GM06990 (cell line): Measurements from ENCODE around the gene SLC30A2.

Experiments used
- DNase-seq: peaks from one replicate; pipeline ENCODE4 v3.0.0-alpha.2; 2011; ENCODE audit not compliant: insufficient read length; ENCODE audit errors: extremely low read depth
- H3K27me3 ChIP-seq: replicated peaks from 2 replicates; pipeline ENCODE4 v1.6.0; 2011; ENCODE audit warnings: low read length; ENCODE audit not compliant: control insufficient read depth, insufficient read depth
- H3K36me3 ChIP-seq: 2 replicates; pipeline ENCODE4 v1.5.1; 2011; ENCODE audit warnings: low read length; ENCODE audit not compliant: control insufficient read depth, insufficient read depth
- H3K4me3 ChIP-seq: replicated peaks from 2 replicates; pipeline ENCODE4 v1.5.1; 2011; ENCODE audit warnings: low read depth, mild to moderate bottlenecking, control low read depth, low read length
- CTCF ChIP-seq: IDR thresholded peaks from 2 replicates; pipeline ENCODE4 v1.5.1; 2011; ENCODE audit warnings: low read length, control low read depth, mild to moderate bottlenecking, inconsistent platforms; ENCODE audit not compliant: insufficient read depth, poor library complexity, severe bottlenecking

The SLC30A2 gene

GRCh38 chr1:26066160-26066559 is 20.2 kb upstream of the SLC30A2 start:
- no peak for TF ChIP-seq CTCF
- no peaks in the 10 kb centered on the region for H3K36me3 ChIP-seq
- DNase-seq, result no peak

DNA sequence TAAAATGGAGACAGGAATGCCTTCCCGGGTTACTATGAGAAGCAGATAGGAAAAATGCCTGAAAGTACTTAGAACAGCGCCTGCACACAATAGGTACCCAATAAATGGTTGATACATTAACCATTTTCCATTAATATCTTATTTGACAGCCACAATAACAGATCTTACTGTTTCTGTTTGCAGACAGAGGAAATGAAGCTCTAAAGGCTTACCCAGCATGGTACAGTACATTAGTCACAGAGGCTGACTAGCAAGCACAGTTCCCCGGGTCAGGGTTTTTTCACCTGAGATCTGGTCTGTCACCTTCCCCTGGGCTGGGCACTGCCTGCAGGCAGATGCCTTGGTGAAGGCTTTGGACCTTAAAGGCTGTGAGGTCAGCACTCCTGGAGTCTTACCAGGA is 18.6 kb upstream of the SLC30A2 start:
- DNase-seq, result no peak
- no peak for TF ChIP-seq CTCF
- H3K36me3 ChIP-seq, result no peaks in the 10 kb centered on the region
- no peak overlapping the region for H3K4me3 ChIP-seq
- H3K27me3 ChIP-seq, result no peaks in the 10 kb centered on the region; the same call in none of the 2 replicates

More at GRCh38 chr1:26066160-26066559, 20.2 kb upstream of the SLC30A2 start:
- Histone ChIP-seq H3K4me3 (no peak overlapping the region), H3K27me3 (no peaks in the 10 kb centered on the region; the same call in none of the 2 replicates)

GRCh38 chr1:26060832-26061574 is 15.1 kb upstream of the SLC30A2 start:
- no peak overlapping the region for H3K4me3 ChIP-seq
- H3K27me3 ChIP-seq, result no peaks in the 10 kb centered on the region; the same call in 1 of the 2 replicates
- H3K36me3 ChIP-seq, result no peaks in the 10 kb centered on the region
- TF ChIP-seq CTCF, result no peak
- no peak for DNase-seq

GRCh38 chr1:26059906-26060305 is 14.0 kb upstream of the SLC30A2 start:
- DNase-seq, result no peak
- Histone ChIP-seq H3K27me3 (no peaks in the 10 kb centered on the region; the same call in 1 of the 2 replicates), H3K4me3 (no peak overlapping the region), H3K36me3 (no peaks in the 10 kb centered on the region)
- TF ChIP-seq CTCF, result no peak

DNA sequence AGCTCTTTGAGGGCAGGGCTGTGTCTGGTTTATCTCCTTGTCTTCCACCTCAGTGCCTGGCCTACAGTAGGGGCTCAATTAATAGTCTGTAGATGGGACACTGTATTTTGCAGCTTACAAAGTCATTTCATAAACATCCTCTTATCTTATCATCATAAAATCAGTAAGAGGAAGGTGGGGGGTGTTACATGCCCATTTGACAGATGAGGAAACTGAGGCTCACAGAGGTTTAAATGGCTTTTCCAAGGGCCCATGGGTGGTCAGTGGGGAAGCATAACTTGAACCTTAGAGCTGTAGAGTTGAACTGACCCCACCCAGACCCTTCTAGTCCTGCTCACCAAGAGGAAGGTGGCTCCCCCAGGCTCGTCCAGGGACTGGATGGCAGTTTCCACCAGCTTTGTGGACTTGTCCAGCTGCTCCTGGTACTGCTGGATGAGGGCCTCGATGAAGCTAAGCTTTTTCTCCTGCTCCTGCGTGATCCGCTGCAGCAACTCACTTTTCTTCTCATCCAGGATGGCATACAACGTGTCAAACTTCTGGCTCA is 12.2 kb upstream of the SLC30A2 start:
- Histone ChIP-seq H3K27me3 (no peaks in the 10 kb centered on the region; the same call in 1 of the 2 replicates), H3K36me3 (no peaks in the 10 kb centered on the region), H3K4me3 (no peak overlapping the region)
- no peak for TF ChIP-seq CTCF
- DNase-seq, result no peak
